Measurements from ENCODE around the gene SRGAP1. TPM values are rescaled to one million over a fixed set of nuclear protein-coding genes. Genes with fewer than 3 reads are reported as not detected.

SRGAP1 gene
- total RNA-seq, 1 donor = 18.1 TPM

GRCh38 chr12:63900922-63901793 lies 56.7 kb downstream of the SRGAP1 start:
- TF ChIP-seq CTCF (IDR thresholded peaks at IDR 0.05; ENCODE audit: insufficient read depth, low read depth, low read length) = no peak
- H3K4me3 ChIP-seq (ENCODE audit: low read depth, low read length) = no peak overlapping the region
- no peak for DNase-seq (ENCODE audit: low read depth)

GRCh38 chr12:63904653-63905052 lies 60.2 kb downstream of the SRGAP1 start:
- H3K4me3 ChIP-seq (ENCODE audit: low read depth, low read length) = no peak overlapping the region
- TF ChIP-seq CTCF (IDR thresholded peaks at IDR 0.05; ENCODE audit: insufficient read depth, low read depth, low read length) = no peak

GRCh38 chr12:63905544-63905943 lies 61.0 kb downstream of the SRGAP1 start:
- H3K4me3 ChIP-seq (ENCODE audit: low read depth, low read length) = no peak overlapping the region
- TF ChIP-seq CTCF (IDR thresholded peaks at IDR 0.05; ENCODE audit: insufficient read depth, low read depth, low read length) = no peak
- DNase-seq (ENCODE audit: low read depth) = no peak

More at GRCh38 chr12:63904653-63905052, 60.2 kb downstream of the SRGAP1 start:
- DNase-seq (ENCODE audit: low read depth) = no peak

GRCh38 chr12:63906876-63907275 lies 62.4 kb downstream of the SRGAP1 start:
- H3K4me3 ChIP-seq (ENCODE audit: low read depth, low read length) = no peak overlapping the region
- TF ChIP-seq CTCF (IDR thresholded peaks at IDR 0.05; ENCODE audit: insufficient read depth, low read depth, low read length) = no peak
- DNase-seq (ENCODE audit: low read depth) = no peak

GRCh38 chr12:63907561-63907960 lies 63.1 kb downstream of the SRGAP1 start:
- no peak overlapping the region for H3K4me3 ChIP-seq (ENCODE audit: low read depth, low read length)
- no peak for TF ChIP-seq CTCF (IDR thresholded peaks at IDR 0.05; ENCODE audit: insufficient read depth, low read depth, low read length)
- DNase-seq (ENCODE audit: low read depth) = peak; percentile 37

- DNase-seq (ENCODE audit: low read depth) = no peak
- H3K4me3 ChIP-seq (ENCODE audit: low read depth, low read length) = no peak overlapping the region
- no peak for TF ChIP-seq CTCF (IDR thresholded peaks at IDR 0.05; ENCODE audit: insufficient read depth, low read depth, low read length)
These were observed 65.2 kb downstream of the SRGAP1 start for GRCh38 chr12:63909746-63910145.

Measured in fibroblast of villous mesenchyme (primary cell).